SK-N-SH treated with all-trans-retinoic acid at 6 μM for 48 hours (cell line): ENCODE data around the gene ACOD1.

Experiments used
- ATAC-seq: fragments of 200-7000 bp; cut with Tn5 transposase; 3 replicates; pipeline ENCODE4 v1.9.1; 2020; ENCODE audit warnings: mild to moderate bottlenecking, moderate library complexity
- ARNTL ChIP-seq: fragments of 450-650 bp; formaldehyde crosslinking; IDR thresholded peaks from 2 replicates; pipeline ENCODE4 v1.5.0; 2020; ENCODE audit warnings: low read depth, mild to moderate bottlenecking, moderate library complexity, borderline replicate concordance
- BACH2 ChIP-seq: fragments of 250-450 bp; sonication (Bioruptor Pico); IDR thresholded peaks from 2 replicates; pipeline ENCODE4 v1.9.0; 2021; ENCODE audit warnings: mild to moderate bottlenecking, borderline replicate concordance
- CSDC2 ChIP-seq: fragments of 250-450 bp; sonication (Bioruptor Pico); IDR thresholded peaks from 2 replicates; pipeline ENCODE4 v1.5.0; 2020; ENCODE audit warnings: mild to moderate bottlenecking, moderate library complexity
- ESRRG ChIP-seq: fragments of 250-450 bp; sonication (Bioruptor Pico); IDR thresholded peaks from 2 replicates; pipeline ENCODE4 v1.6.1; 2021; ENCODE audit warnings: mild to moderate bottlenecking
- GLIS3 ChIP-seq: fragments of 250-450 bp; sonication (Bioruptor Pico); IDR thresholded peaks from 2 replicates; pipeline ENCODE4 v1.5.0; 2020; ENCODE audit warnings: mild to moderate bottlenecking, moderate library complexity
- OSR1 ChIP-seq: fragments of 250-450 bp; sonication (Bioruptor Pico); IDR thresholded peaks from 2 replicates; pipeline ENCODE4 v1.8.0; 2022; ENCODE audit warnings: moderate library complexity, mild to moderate bottlenecking, inconsistent platforms
- PPARA ChIP-seq: fragments of 250-450 bp; sonication (Bioruptor Pico); IDR thresholded peaks from 2 replicates; pipeline ENCODE4 v1.5.0; 2020; ENCODE audit warnings: mild to moderate bottlenecking, borderline replicate concordance
- RARB ChIP-seq: fragments of 250-450 bp; sonication (Bioruptor Pico); IDR thresholded peaks from 2 replicates; pipeline ENCODE4 v1.8.0; 2021; ENCODE audit warnings: mild to moderate bottlenecking, moderate library complexity
- SNAI2 ChIP-seq: fragments of 250-450 bp; sonication (Bioruptor Pico); IDR thresholded peaks from 2 replicates; pipeline ENCODE4 v1.5.0; 2020; ENCODE audit warnings: mild to moderate bottlenecking, moderate library complexity
- TCF4 ChIP-seq: fragments of 250-450 bp; sonication (Bioruptor Pico); IDR thresholded peaks from 2 replicates; pipeline ENCODE4 v1.8.0; 2021; ENCODE audit warnings: mild to moderate bottlenecking, moderate library complexity, borderline replicate concordance
- TOX ChIP-seq: fragments of 250-450 bp; sonication (Bioruptor Pico); IDR thresholded peaks from 2 replicates; pipeline ENCODE4 v1.8.0; 2021; ENCODE audit warnings: mild to moderate bottlenecking, moderate library complexity, borderline replicate concordance
- ZFP30 ChIP-seq: fragments of 450-650 bp; formaldehyde crosslinking; IDR thresholded peaks from 2 replicates; pipeline ENCODE4 v1.5.0; 2022; ENCODE audit warnings: mild to moderate bottlenecking, moderate library complexity
- ZNF565 ChIP-seq: fragments of 450-650 bp; formaldehyde crosslinking; conservative IDR thresholded peaks from 2 replicates; pipeline ENCODE4 v1.5.0; 2020; ENCODE audit warnings: low read depth, mild to moderate bottlenecking, moderate library complexity
- ZNF70 ChIP-seq: fragments of 450-650 bp; formaldehyde crosslinking; IDR thresholded peaks from 2 replicates; pipeline ENCODE4 v1.5.0; 2020; ENCODE audit warnings: mild to moderate bottlenecking, moderate library complexity
- ZNF8 ChIP-seq: fragments of 450-650 bp; formaldehyde crosslinking; IDR thresholded peaks from 2 replicates; pipeline ENCODE4 v1.5.0; 2020; ENCODE audit warnings: mild to moderate bottlenecking, moderate library complexity
- TF ChIP-seq, protein P1 (sequence below): fragments of 250-450 bp; sonication (Bioruptor Pico); IDR thresholded peaks from 2 replicates; pipeline ENCODE4 v1.5.1; 2021; ENCODE audit warnings: mild to moderate bottlenecking, moderate library complexity
- TF ChIP-seq, protein P2 (sequence below): fragments of 250-450 bp; sonication (Bioruptor Pico); IDR thresholded peaks from 2 replicates; pipeline ENCODE4 v1.8.0; 2021; ENCODE audit warnings: low read depth, mild to moderate bottlenecking, moderate library complexity, borderline replicate concordance
- TF ChIP-seq, protein P3 (sequence below): fragments of 250-450 bp; sonication (Bioruptor Pico); IDR thresholded peaks from 2 replicates; pipeline ENCODE4 v1.5.1; 2020; ENCODE audit warnings: low read depth, mild to moderate bottlenecking, moderate library complexity
- TF ChIP-seq, protein P4 (sequence below): fragments of 250-450 bp; sonication (Bioruptor Pico); IDR thresholded peaks from 2 replicates; pipeline ENCODE4 v1.5.0; 2020; ENCODE audit warnings: mild to moderate bottlenecking, moderate library complexity

The ACOD1 gene

DNA sequence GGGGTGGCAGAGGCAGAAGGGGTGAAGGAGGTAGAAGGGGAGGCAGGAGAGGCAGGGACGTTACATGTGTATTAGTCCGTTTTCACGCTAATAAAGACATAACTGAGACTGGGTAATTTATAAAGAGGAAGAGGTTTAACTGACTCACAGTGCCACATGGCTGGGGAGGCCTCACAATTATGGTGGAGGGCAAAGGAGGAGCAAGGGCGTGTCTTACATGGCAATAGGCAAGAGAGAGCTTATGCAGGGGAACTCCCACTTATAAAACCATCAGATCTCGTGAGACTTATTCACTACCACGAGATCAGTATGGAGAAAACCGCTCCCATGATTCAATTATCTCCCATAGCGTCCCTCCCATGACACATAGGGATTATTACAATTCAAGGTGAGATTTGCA, 19.0 kb upstream of the ACOD1 start:
- TF ChIP-seq, protein P1, sequence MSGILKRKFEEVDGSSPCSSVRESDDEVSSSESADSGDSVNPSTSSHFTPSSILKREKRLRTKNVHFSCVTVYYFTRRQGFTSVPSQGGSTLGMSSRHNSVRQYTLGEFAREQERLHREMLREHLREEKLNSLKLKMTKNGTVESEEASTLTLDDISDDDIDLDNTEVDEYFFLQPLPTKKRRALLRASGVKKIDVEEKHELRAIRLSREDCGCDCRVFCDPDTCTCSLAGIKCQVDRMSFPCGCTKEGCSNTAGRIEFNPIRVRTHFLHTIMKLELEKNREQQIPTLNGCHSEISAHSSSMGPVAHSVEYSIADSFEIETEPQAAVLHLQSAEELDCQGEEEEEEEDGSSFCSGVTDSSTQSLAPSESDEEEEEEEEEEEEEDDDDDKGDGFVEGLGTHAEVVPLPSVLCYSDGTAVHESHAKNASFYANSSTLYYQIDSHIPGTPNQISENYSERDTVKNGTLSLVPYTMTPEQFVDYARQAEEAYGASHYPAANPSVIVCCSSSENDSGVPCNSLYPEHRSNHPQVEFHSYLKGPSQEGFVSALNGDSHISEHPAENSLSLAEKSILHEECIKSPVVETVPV (CRISPR knock-in tag) = no peak
- no peak for TF ChIP-seq RARB (CRISPR knock-in tag)
- TF ChIP-seq OSR1 (CRISPR knock-in tag) = no peak
- no peak for TF ChIP-seq SNAI2 (CRISPR knock-in tag)
- no peak for ATAC-seq

DNA sequence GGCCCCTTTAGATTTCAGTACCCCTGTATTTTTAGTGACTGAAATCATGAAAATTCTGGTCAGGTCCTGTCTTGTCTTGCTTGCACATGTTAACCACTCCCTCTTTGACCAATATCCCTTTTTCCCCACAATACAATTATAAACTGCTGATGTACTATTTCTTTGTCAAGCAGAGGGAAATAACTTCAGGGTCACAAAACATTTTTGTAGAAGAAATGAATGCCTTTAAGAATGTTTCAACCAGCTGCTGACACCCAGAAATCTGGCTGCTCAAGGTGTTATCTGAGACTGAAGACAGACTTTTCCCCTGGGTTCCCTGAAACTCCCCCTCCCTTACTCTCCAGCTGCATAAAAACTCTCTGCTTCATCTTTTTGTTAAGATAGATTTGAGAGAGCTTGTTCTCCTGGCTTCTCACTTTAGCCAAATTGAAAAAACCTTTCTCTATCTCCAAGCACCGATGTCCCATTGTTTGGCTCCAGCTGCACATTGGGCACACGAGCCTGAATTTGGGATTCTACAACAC, 18.4 kb upstream of the ACOD1 start:
- ATAC-seq = no peak
- no peak for TF ChIP-seq SNAI2 (CRISPR knock-in tag)
- TF ChIP-seq, protein P2, sequence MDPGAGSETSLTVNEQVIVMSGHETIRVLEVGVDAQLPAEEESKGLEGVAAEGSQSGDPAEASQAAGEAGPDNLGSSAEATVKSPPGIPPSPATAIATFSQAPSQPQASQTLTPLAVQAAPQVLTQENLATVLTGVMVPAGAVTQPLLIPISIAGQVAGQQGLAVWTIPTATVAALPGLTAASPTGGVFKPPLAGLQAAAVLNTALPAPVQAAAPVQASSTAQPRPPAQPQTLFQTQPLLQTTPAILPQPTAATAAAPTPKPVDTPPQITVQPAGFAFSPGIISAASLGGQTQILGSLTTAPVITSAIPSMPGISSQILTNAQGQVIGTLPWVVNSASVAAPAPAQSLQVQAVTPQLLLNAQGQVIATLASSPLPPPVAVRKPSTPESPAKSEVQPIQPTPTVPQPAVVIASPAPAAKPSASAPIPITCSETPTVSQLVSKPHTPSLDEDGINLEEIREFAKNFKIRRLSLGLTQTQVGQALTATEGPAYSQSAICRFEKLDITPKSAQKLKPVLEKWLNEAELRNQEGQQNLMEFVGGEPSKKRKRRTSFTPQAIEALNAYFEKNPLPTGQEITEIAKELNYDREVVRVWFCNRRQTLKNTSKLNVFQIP (CRISPR knock-in tag) = no peak
- TF ChIP-seq, protein P3, sequence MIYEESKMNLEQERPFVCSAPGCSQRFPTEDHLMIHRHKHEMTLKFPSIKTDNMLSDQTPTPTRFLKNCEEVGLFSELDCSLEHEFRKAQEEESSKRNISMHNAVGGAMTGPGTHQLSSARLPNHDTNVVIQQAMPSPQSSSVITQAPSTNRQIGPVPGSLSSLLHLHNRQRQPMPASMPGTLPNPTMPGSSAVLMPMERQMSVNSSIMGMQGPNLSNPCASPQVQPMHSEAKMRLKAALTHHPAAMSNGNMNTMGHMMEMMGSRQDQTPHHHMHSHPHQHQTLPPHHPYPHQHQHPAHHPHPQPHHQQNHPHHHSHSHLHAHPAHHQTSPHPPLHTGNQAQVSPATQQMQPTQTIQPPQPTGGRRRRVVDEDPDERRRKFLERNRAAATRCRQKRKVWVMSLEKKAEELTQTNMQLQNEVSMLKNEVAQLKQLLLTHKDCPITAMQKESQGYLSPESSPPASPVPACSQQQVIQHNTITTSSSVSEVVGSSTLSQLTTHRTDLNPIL (CRISPR knock-in tag) = no peak
- TF ChIP-seq ZNF70 (CRISPR knock-in tag) = no peak

DNA sequence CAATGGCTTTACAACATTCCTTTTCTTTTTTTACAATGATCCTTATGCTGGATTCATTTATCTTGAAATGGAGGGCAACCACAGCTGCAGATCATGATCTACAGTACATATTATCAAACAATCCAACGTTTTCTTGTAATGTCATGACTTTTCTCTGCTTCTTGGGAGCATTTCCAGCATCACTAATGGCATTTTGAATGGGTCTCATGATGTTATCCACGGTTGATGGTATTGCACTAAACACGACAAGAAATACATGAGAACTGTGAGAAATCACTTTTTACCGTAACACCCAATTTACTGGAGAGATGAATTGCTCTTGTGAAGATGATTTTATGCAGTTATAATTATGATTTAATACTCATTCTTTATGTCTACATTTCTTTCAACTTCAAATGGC, 16.2 kb upstream of the ACOD1 start:
- TF ChIP-seq ZNF70 (CRISPR knock-in tag) = no peak
- TF ChIP-seq ARNTL (CRISPR knock-in tag) = no peak
- TF ChIP-seq CSDC2 = no peak
- TF ChIP-seq TOX = no peak
- TF ChIP-seq, protein P3 (CRISPR knock-in tag) = no peak
- TF ChIP-seq ZNF565 (CRISPR knock-in tag) = no peak
- TF ChIP-seq PPARA = no peak
- no peak for TF ChIP-seq TCF4 (CRISPR knock-in tag)
- TF ChIP-seq, protein P2 (CRISPR knock-in tag) = no peak
- TF ChIP-seq ZFP30 (CRISPR knock-in tag) = no peak
- TF ChIP-seq, protein P1 (CRISPR knock-in tag) = no peak
- TF ChIP-seq BACH2 (CRISPR knock-in tag) = no peak
- TF ChIP-seq GLIS3 (CRISPR knock-in tag) = no peak
- TF ChIP-seq ESRRG (CRISPR knock-in tag) = no peak
- no peak for TF ChIP-seq OSR1 (CRISPR knock-in tag)
- TF ChIP-seq ZNF8 = no peak
- no peak for TF ChIP-seq SNAI2 (CRISPR knock-in tag)
- TF ChIP-seq, protein P4, sequence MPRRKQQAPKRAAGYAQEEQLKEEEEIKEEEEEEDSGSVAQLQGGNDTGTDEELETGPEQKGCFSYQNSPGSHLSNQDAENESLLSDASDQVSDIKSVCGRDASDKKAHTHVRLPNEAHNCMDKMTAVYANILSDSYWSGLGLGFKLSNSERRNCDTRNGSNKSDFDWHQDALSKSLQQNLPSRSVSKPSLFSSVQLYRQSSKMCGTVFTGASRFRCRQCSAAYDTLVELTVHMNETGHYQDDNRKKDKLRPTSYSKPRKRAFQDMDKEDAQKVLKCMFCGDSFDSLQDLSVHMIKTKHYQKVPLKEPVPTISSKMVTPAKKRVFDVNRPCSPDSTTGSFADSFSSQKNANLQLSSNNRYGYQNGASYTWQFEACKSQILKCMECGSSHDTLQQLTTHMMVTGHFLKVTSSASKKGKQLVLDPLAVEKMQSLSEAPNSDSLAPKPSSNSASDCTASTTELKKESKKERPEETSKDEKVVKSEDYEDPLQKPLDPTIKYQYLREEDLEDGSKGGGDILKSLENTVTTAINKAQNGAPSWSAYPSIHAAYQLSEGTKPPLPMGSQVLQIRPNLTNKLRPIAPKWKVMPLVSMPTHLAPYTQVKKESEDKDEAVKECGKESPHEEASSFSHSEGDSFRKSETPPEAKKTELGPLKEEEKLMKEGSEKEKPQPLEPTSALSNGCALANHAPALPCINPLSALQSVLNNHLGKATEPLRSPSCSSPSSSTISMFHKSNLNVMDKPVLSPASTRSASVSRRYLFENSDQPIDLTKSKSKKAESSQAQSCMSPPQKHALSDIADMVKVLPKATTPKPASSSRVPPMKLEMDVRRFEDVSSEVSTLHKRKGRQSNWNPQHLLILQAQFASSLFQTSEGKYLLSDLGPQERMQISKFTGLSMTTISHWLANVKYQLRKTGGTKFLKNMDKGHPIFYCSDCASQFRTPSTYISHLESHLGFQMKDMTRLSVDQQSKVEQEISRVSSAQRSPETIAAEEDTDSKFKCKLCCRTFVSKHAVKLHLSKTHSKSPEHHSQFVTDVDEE (CRISPR knock-in tag) = no peak
- ATAC-seq = no peak
